Cardiac fibroblast (primary cell): ENCODE data around the gene GABBR1.

Experiments used
- DNase-seq, 2 donors: peaks; one replicate each; pipeline versions ENCODE4 v3.0.0 to v3.0.0-alpha.2; 2010; ENCODE audit warnings: low read depth in 2 of 2
- H3K4me3 ChIP-seq, 2 donors: replicated peaks in 1 of 2; 1 replicate in 1 of 2; 2 replicates in 1 of 2; pipeline ENCODE4 v1.5.1; 2011; ENCODE audit warnings: low read depth in 2 of 2, low read length in 2 of 2, mild to moderate bottlenecking in 2 of 2, moderate library complexity in 1 of 2
- TF ChIP-seq, protein P1 (sequence below): IDR thresholded peaks from one replicate; pipeline ENCODE4 v1.5.1; 2011; ENCODE audit warnings: low read depth, mild to moderate bottlenecking, low read length, inconsistent platforms

The GABBR1 gene

DNA sequence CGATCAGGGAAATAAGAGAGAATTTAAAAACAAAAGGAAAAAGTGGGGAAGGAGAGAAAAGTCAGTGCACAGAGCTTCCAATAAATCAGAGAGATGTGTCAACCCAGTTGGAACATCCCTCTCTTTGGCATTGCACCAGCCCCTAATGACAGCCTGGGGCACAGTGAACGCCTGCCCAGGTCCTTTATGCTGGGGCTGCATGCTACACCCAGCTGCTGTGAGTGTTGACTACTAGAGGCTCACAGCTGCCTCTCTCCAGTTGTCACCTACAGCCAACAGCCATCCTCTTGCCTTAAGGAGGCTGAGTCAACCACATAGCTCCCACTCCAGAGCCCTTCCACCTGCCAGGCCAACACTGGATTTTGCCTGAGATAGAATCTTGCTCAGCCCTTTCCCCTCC is 29.1 kb downstream of the GABBR1 start:
- no peak for DNase-seq
- no peak overlapping the region for H3K4me3 ChIP-seq
- TF ChIP-seq, protein P1, sequence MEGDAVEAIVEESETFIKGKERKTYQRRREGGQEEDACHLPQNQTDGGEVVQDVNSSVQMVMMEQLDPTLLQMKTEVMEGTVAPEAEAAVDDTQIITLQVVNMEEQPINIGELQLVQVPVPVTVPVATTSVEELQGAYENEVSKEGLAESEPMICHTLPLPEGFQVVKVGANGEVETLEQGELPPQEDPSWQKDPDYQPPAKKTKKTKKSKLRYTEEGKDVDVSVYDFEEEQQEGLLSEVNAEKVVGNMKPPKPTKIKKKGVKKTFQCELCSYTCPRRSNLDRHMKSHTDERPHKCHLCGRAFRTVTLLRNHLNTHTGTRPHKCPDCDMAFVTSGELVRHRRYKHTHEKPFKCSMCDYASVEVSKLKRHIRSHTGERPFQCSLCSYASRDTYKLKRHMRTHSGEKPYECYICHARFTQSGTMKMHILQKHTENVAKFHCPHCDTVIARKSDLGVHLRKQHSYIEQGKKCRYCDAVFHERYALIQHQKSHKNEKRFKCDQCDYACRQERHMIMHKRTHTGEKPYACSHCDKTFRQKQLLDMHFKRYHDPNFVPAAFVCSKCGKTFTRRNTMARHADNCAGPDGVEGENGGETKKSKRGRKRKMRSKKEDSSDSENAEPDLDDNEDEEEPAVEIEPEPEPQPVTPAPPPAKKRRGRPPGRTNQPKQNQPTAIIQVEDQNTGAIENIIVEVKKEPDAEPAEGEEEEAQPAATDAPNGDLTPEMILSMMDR, result no peak

DNA sequence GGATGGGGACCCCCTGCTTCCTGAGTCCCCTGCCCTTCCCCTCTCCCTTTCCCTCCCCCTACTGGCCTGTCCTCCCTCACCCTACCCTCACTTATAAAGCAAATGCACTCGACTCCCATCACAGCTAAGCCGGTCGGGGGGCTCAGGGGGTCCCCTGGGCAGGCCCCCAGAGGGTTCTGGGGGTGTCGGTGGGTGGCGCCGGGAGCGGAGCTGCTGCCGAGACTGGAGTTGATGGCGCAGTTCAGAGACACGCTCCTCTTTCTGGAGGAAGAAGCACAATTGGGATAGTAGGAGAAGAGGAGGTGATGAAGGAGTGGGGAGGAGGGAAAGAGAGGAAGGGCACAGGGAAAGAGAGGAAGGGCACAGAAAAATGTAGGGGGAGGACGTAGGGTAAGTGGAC is 29.5 kb downstream of the GABBR1 start:
- DNase-seq, result no peak
- TF ChIP-seq, protein P1, result no peak
- H3K4me3 ChIP-seq, result no peak overlapping the region

DNA sequence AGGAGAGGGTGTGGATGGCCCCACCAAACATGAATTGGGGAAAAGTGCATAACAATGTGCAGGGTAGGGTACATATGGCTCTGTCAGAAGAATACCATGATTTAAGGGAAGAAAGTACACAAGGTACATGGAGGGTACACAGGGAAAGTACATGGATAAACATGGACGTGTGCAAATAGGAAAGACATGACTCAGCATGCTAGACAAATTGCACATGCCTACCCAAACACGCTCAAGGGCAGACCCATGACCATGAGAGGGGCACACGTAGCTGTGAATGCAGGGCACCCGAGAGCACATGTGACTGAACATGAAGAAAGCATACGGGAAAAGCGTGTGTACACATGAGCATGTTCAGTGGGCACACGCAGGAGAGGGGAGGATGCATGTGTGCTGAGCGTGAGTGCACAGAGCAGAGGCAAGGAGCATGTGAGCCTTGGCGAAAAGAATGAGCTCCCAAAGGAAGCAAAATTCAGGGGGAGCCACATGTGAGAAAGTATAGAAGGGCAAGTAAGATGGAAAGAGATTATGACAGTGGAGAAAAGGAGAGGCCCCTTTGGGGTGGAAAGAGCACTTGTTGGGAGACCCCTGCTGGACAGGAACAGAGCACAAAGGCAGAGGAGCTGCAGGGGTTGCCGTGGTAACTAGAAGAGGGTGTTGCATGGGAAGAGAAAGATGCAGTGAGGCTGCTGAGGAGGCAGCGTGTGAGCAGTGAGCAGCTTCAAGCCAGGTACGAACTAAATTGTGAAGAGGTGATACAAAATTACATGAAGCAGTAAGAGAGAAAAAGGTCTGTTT is 30.2 kb downstream of the GABBR1 start:
- peak; percentile 22 to 29 for DNase-seq
- H3K4me3 ChIP-seq, result no peak overlapping the region
- TF ChIP-seq, protein P1, result peak; percentile 19

DNA sequence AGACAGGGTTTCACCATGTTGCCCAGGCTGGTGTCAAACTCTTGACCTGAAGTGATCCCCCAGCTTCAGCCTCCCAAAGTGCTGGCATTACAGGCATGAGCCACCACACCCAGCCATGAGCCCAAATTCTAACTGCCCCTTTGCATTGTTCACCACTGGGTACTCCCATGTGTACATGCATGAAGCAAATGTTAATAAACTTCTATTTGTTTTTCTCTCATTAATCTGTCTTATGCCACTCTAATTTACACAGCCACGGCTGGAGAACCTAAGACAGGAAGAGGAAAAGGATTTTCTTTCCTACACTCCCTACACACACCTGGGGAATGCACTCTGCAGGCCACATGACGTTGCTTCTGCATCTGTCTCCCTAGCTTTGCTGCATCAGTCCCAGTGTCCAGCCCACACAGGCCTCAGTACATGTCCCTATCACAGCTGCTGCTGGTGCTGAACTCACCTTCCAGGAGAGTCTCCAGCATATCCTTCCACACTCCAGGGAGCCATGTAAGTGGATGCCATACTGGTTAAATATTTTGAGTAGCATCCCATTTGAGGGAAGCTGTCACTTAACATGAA is 34.7 kb downstream of the GABBR1 start:
- H3K4me3 ChIP-seq, result no peak overlapping the region
- TF ChIP-seq, protein P1, result no peak
- no peak for DNase-seq

DNA sequence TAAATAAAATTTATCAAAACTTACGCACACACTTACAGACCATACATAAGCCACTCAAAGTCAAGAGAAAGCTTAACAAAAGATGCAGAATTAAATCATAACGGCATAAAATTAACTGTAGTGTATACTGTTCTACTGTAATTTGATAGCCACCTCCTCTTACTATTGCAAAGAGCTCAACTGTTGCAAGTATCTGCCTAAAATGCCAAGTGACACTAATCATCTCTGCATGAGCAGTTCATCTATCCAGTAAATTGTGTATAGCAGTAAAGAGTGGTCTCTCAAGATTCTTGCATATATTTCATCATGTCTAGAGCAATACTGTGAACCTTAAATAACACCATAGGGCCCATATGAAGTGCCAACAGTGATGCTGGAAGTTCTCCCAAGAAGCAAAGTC is 35.8 kb downstream of the GABBR1 start:
- no peak overlapping the region for H3K4me3 ChIP-seq
- DNase-seq, result no peak
- TF ChIP-seq, protein P1, result no peak

DNA sequence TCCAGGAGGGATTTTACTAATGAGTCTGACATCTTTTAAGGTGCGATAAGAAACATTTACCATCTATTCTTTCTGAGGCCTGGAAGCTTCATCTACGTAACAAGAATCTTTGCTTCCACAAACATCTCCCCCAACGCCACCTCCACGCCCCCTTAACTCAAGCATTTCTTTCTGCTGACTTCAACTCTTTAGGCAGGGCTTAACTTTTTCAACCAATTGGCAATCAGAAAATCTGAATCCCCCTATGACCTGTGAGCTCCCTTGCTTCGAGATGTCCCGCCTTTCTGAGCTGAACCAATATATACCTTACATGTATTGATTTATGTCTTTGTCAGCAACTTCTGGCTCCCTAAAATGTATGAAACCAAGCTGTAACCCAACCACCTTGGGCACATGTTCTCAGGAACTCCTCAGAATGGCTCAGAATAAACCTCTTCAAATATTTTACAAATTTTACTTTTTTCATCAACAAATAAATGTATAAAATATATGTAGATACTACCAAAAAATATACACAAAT is 36.5 kb downstream of the GABBR1 start:
- TF ChIP-seq, protein P1, result no peak
- no peak for DNase-seq
- no peak overlapping the region for H3K4me3 ChIP-seq
